HG02943 (cell line): ENCODE measurements around the gene VAV2.
"Not testable (repeated sequence)": the region's sequence is repeated elsewhere in the genome, so short reads cannot be mapped to it uniquely, and the experiment has no call there.

Experiments
- ATAC-seq: cut with Tn5 transposase; IDR thresholded peaks from one replicate; pipeline ENCODE4 v1.9.1; 2021; ENCODE audit warnings: mild to moderate bottlenecking, low read depth, moderate library complexity; ENCODE audit not compliant: unreplicated experiment

Gene VAV2

GRCh38 chr9:133923608-133924007 is 68.5 kb downstream of the VAV2 start:
- not testable (repeated sequence) for ATAC-seq

- ATAC-seq, result no peak
Measured at GRCh38 chr9:133921866-133922265, 70.3 kb downstream of the VAV2 start.

- no peak for ATAC-seq
Measured at GRCh38 chr9:133920471-133920870, 71.7 kb downstream of the VAV2 start.

- ATAC-seq, result no peak
Measured at GRCh38 chr9:133919253-133920115, 72.6 kb downstream of the VAV2 start.

- no peak for ATAC-seq
Measured at GRCh38 chr9:133918111-133918813, 73.9 kb downstream of the VAV2 start.

GRCh38 chr9:133917375-133917774 is 74.7 kb downstream of the VAV2 start:
- no peak for ATAC-seq

GRCh38 chr9:133916159-133916541 is 76.0 kb downstream of the VAV2 start:
- no peak for ATAC-seq

GRCh38 chr9:133915534-133916158 is 76.5 kb downstream of the VAV2 start:
- no peak for ATAC-seq

GRCh38 chr9:133914442-133915342 is 77.4 kb downstream of the VAV2 start:
- ATAC-seq, result no peak

- no peak for ATAC-seq
Measured at GRCh38 chr9:133913571-133914369, 78.4 kb downstream of the VAV2 start.

GRCh38 chr9:133910855-133911514 is 81.1 kb downstream of the VAV2 start:
- no peak for ATAC-seq

- ATAC-seq, result no peak
Measured at GRCh38 chr9:133906932-133907910, 84.9 kb downstream of the VAV2 start.

- no peak for ATAC-seq
Measured at GRCh38 chr9:133906218-133906617, 85.9 kb downstream of the VAV2 start.

GRCh38 chr9:133905493-133905892 is 86.6 kb downstream of the VAV2 start:
- no peak for ATAC-seq

GRCh38 chr9:133904346-133905090 is 87.6 kb downstream of the VAV2 start:
- ATAC-seq, result no peak

GRCh38 chr9:133901184-133901835 is 90.8 kb downstream of the VAV2 start:
- ATAC-seq, result no peak

GRCh38 chr9:133897675-133898074 is 94.4 kb downstream of the VAV2 start:
- ATAC-seq, result no peak
